ENCODE measurements around the gene CTSH. TPM values are rescaled to one million over a fixed set of nuclear protein-coding genes. Genes with fewer than 3 reads are reported as not detected.

CTSH gene
- total RNA-seq, 1 donor from 2014 or later, result 5.7 TPM

- no peaks in the 10 kb centered on the region for H3K9me3 ChIP-seq (ENCODE audit: insufficient read depth, low read depth, low read length)
- Mint-ChIP-seq H3K9me3 (ENCODE audit: unreplicated experiment) (no peaks in the 10 kb centered on the region), H3K27ac (ENCODE audit: unreplicated experiment) (no peak overlapping the region), H3K4me3 (ENCODE audit: unreplicated experiment) (no peak overlapping the region), H3K27me3 (ENCODE audit: low read depth, unreplicated experiment) (peaks cover 8% of the 10 kb centered on the region), H3K36me3 (ENCODE audit: low read depth, unreplicated experiment) (no peaks in the 10 kb centered on the region), H3K4me1 (ENCODE audit: low read depth, unreplicated experiment) (peaks cover 2% of the 10 kb centered on the region)
- no peaks in the 10 kb centered on the region for H3K4me1 ChIP-seq (ENCODE audit: insufficient read depth, low read length)
- H3K36me3 ChIP-seq (ENCODE audit: insufficient read depth, low read length), result no peaks in the 10 kb centered on the region
- H3K27me3 ChIP-seq (ENCODE audit: insufficient read depth, low read length), result no peaks in the 10 kb centered on the region
- DNase-seq (ENCODE audit: low read depth), result no peak
- FAIRE-seq, result no peak
- TF ChIP-seq EZH2 (IDR thresholded peaks at IDR 0.05; ENCODE audit: insufficient read depth, low read length) (no peak), CTCF (IDR thresholded peaks at IDR 0.05; ENCODE audit: insufficient read depth, low read depth, low read length) (no peak)
- no peak overlapping the region for H2AFZ ChIP-seq (ENCODE audit: low read depth, low read length)
- H3K27ac ChIP-seq (ENCODE audit: low read depth, low read length), result no peak overlapping the region
- no peak overlapping the region for H3K9ac ChIP-seq (ENCODE audit: low read length)
- H3K4me3 ChIP-seq (ENCODE audit: insufficient read depth, low read depth, low read length), result no peak overlapping the region
- H4K20me1 ChIP-seq (ENCODE audit: insufficient read depth, low read length), result no peaks in the 10 kb centered on the region
- H3K4me2 ChIP-seq (ENCODE audit: low read length), result no peak overlapping the region
- H3K79me2 ChIP-seq (ENCODE audit: insufficient read depth, low read length), result no peaks in the 10 kb centered on the region
Observed at GRCh38 chr15:78968539-78969271, 23.9 kb upstream of the CTSH start.

GRCh38 chr15:78968114-78968513, 23.3 kb upstream of the CTSH start:
- H3K9me3 ChIP-seq (ENCODE audit: insufficient read depth, low read depth, low read length), result no peaks in the 10 kb centered on the region
- H3K27me3 Mint-ChIP-seq (ENCODE audit: low read depth, unreplicated experiment), result peaks cover 4% of the 10 kb centered on the region
- no peak overlapping the region for H3K27ac Mint-ChIP-seq (ENCODE audit: unreplicated experiment)
- H4K20me1 ChIP-seq (ENCODE audit: insufficient read depth, low read length), result no peaks in the 10 kb centered on the region
- H2AFZ ChIP-seq (ENCODE audit: low read depth, low read length), result no peak overlapping the region
- H3K36me3 ChIP-seq (ENCODE audit: insufficient read depth, low read length), result no peaks in the 10 kb centered on the region
- FAIRE-seq (no peak), DNase-seq (ENCODE audit: low read depth) (no peak)
- H3K9me3 Mint-ChIP-seq (ENCODE audit: unreplicated experiment), result no peaks in the 10 kb centered on the region
- no peaks in the 10 kb centered on the region for H3K36me3 Mint-ChIP-seq (ENCODE audit: low read depth, unreplicated experiment)
- H3K9ac ChIP-seq (ENCODE audit: low read length), result no peak overlapping the region
- H3K79me2 ChIP-seq (ENCODE audit: insufficient read depth, low read length), result no peaks in the 10 kb centered on the region
- no peak overlapping the region for H3K4me3 ChIP-seq (ENCODE audit: insufficient read depth, low read depth, low read length)
- H3K27ac ChIP-seq (ENCODE audit: low read depth, low read length), result no peak overlapping the region
- H3K4me1 Mint-ChIP-seq (ENCODE audit: low read depth, unreplicated experiment), result peaks cover 2% of the 10 kb centered on the region
- H3K4me2 ChIP-seq (ENCODE audit: low read length), result no peak overlapping the region
- TF ChIP-seq EZH2 (IDR thresholded peaks at IDR 0.05; ENCODE audit: insufficient read depth, low read length), result no peak
- no peak for TF ChIP-seq CTCF (IDR thresholded peaks at IDR 0.05; ENCODE audit: insufficient read depth, low read depth, low read length)
- H3K4me3 Mint-ChIP-seq (ENCODE audit: unreplicated experiment), result no peak overlapping the region
- no peaks in the 10 kb centered on the region for H3K4me1 ChIP-seq (ENCODE audit: insufficient read depth, low read length)
- no peaks in the 10 kb centered on the region for H3K27me3 ChIP-seq (ENCODE audit: insufficient read depth, low read length)

GRCh38 chr15:78960308-78960707, 15.5 kb upstream of the CTSH start:
- Histone ChIP-seq H3K9ac (ENCODE audit: low read length) (no peak overlapping the region), H4K20me1 (ENCODE audit: insufficient read depth, low read length) (no peaks in the 10 kb centered on the region), H2AFZ (ENCODE audit: low read depth, low read length) (no peak overlapping the region), H3K36me3 (ENCODE audit: insufficient read depth, low read length) (no peaks in the 10 kb centered on the region), H3K27ac (ENCODE audit: low read depth, low read length) (no peak overlapping the region), H3K4me3 (ENCODE audit: insufficient read depth, low read depth, low read length) (no peak overlapping the region), H3K9me3 (ENCODE audit: insufficient read depth, low read depth, low read length) (peaks cover 7% of the 10 kb centered on the region), H3K27me3 (ENCODE audit: insufficient read depth, low read length) (no peaks in the 10 kb centered on the region), H3K79me2 (ENCODE audit: insufficient read depth, low read length) (no peaks in the 10 kb centered on the region), H3K4me2 (ENCODE audit: low read length) (no peak overlapping the region), H3K4me1 (ENCODE audit: insufficient read depth, low read length) (no peaks in the 10 kb centered on the region)
- DNase-seq (ENCODE audit: low read depth) (no peak), FAIRE-seq (no peak)
- no peak overlapping the region for H3K27ac Mint-ChIP-seq (ENCODE audit: unreplicated experiment)
- H3K27me3 Mint-ChIP-seq (ENCODE audit: low read depth, unreplicated experiment), result peaks cover 12% of the 10 kb centered on the region
- H3K36me3 Mint-ChIP-seq (ENCODE audit: low read depth, unreplicated experiment), result no peaks in the 10 kb centered on the region
- peaks cover 5% of the 10 kb centered on the region for H3K9me3 Mint-ChIP-seq (ENCODE audit: unreplicated experiment)
- no peak overlapping the region for H3K4me3 Mint-ChIP-seq (ENCODE audit: unreplicated experiment)
- no peak for TF ChIP-seq EZH2 (IDR thresholded peaks at IDR 0.05; ENCODE audit: insufficient read depth, low read length)
- TF ChIP-seq CTCF (IDR thresholded peaks at IDR 0.05; ENCODE audit: insufficient read depth, low read depth, low read length), result no peak
- no peaks in the 10 kb centered on the region for H3K4me1 Mint-ChIP-seq (ENCODE audit: low read depth, unreplicated experiment)

All from astrocyte (in vitro differentiated cells and primary cell).